Measurements from ENCODE around the gene SLC25A47. TPM values are rescaled to one million over a fixed set of nuclear protein-coding genes. Genes with fewer than 3 reads are reported as not detected.
"Not testable (repeated sequence)": the region's sequence is repeated elsewhere in the genome, so short reads cannot be mapped to it uniquely, and the experiment has no call there.

Gene SLC25A47
- total RNA-seq, 2 donors from 2014 or later, result not detected

- no peak for DNase-seq (ENCODE audit: low spot score)
- intact Hi-C loops (cut with DNase I), result no loop called here
Observed at GRCh38 chr14:100336618-100337530, 13.7 kb downstream of the SLC25A47 start.

- intact Hi-C loops (cut with DNase I), result loop anchor here in 1 of 2 donors (10.0 kb wide), 1 partner anchor 285 kb away; no protein-coding TSS in a partner anchor
- DNase-seq (ENCODE audit: low spot score), result no peak
Observed at GRCh38 chr14:100339766-100340422, 16.8 kb downstream of the SLC25A47 start.

- intact Hi-C loops (cut with DNase I), result loop anchor here in 1 of 2 donors (10.0 kb wide), 1 partner anchor 286 kb away; no protein-coding TSS in a partner anchor
- no peak for DNase-seq (ENCODE audit: low spot score)
Observed at GRCh38 chr14:100340423-100340813, 17.3 kb downstream of the SLC25A47 start.

- DNase-seq (ENCODE audit: low spot score), result no peak
Observed at GRCh38 chr14:100341301-100342031, 18.3 kb downstream of the SLC25A47 start.

GRCh38 chr14:100342195-100342594, 19.1 kb downstream of the SLC25A47 start:
- DNase-seq (ENCODE audit: low spot score), result no peak
- intact Hi-C loops (cut with DNase I), result loop anchor here in 1 of 2 donors (10.0 kb wide), 1 partner anchor 287 kb away; no protein-coding TSS in a partner anchor

More at GRCh38 chr14:100341301-100342031, 18.3 kb downstream of the SLC25A47 start:
- intact Hi-C loops (cut with DNase I), result loop anchor here in 1 of 2 donors (10.0 kb wide), 1 partner anchor 287 kb away; no protein-coding TSS in a partner anchor

GRCh38 chr14:100342826-100343225, 19.7 kb downstream of the SLC25A47 start:
- not testable (repeated sequence) for DNase-seq (ENCODE audit: low spot score)

GRCh38 chr14:100344657-100345056, 21.5 kb downstream of the SLC25A47 start:
- not testable (repeated sequence) for DNase-seq (ENCODE audit: low spot score)
- intact Hi-C loops (cut with DNase I), result loop anchor here in 1 of 2 donors (10.0 kb wide), 1 partner anchor 290 kb away; no protein-coding TSS in a partner anchor

More at GRCh38 chr14:100342826-100343225, 19.7 kb downstream of the SLC25A47 start:
- intact Hi-C loops (cut with DNase I), result loop anchor here in 1 of 2 donors (10.0 kb wide), 1 partner anchor 288 kb away; no protein-coding TSS in a partner anchor

- DNase-seq (ENCODE audit: low spot score), result no peak
- intact Hi-C loops (cut with DNase I), result loop anchor here in 1 of 2 donors (10.0 kb wide), 1 partner anchor 291 kb away; no protein-coding TSS in a partner anchor
Observed at GRCh38 chr14:100345711-100346110, 22.6 kb downstream of the SLC25A47 start.

GRCh38 chr14:100346306-100347091, 23.4 kb downstream of the SLC25A47 start:
- intact Hi-C loops (cut with DNase I), result loop anchor here in 1 of 2 donors (10.0 kb wide), 1 partner anchor 292 kb away; no protein-coding TSS in a partner anchor
- no peak for DNase-seq (ENCODE audit: low spot score)

- intact Hi-C loops (cut with DNase I), result loop anchor here in 1 of 2 donors (10.0 kb wide), 1 partner anchor 293 kb away; no protein-coding TSS in a partner anchor
Observed at GRCh38 chr14:100348253-100348729, 25.2 kb downstream of the SLC25A47 start.

GRCh38 chr14:100348784-100349685, 25.9 kb downstream of the SLC25A47 start:
- DNase-seq (ENCODE audit: low spot score), result no peak
- intact Hi-C loops (cut with DNase I), result loop anchor here in 1 of 2 donors (10.0 kb wide), 1 partner anchor 294 kb away; no protein-coding TSS in a partner anchor

More at GRCh38 chr14:100348253-100348729, 25.2 kb downstream of the SLC25A47 start:
- DNase-seq (ENCODE audit: low spot score), result no peak

GRCh38 chr14:100350276-100350926, 27.3 kb downstream of the SLC25A47 start:
- intact Hi-C loops (cut with DNase I), result no loop called here
- DNase-seq (ENCODE audit: low spot score), result no peak

- intact Hi-C loops (cut with DNase I), result no loop called here
- DNase-seq (ENCODE audit: low spot score), result no peak
Observed at GRCh38 chr14:100350986-100351385, 27.8 kb downstream of the SLC25A47 start.

GRCh38 chr14:100358396-100358795, 35.3 kb downstream of the SLC25A47 start:
- no peak for DNase-seq (ENCODE audit: low spot score)
- intact Hi-C loops (cut with DNase I), result no loop called here

GRCh38 chr14:100359111-100359510, 36.0 kb downstream of the SLC25A47 start:
- intact Hi-C loops (cut with DNase I), result no loop called here
- no peak for DNase-seq (ENCODE audit: low spot score)

- intact Hi-C loops (cut with DNase I), result loop anchor here in 1 of 2 donors (5.0 kb wide), 1 partner anchor 48 kb away; no protein-coding TSS in a partner anchor
- DNase-seq (ENCODE audit: low spot score), result no peak
Observed at GRCh38 chr14:100359881-100360280, 36.7 kb downstream of the SLC25A47 start.

Measured in posterior vena cava (tissue), 2 donors.